ENCODE data around the gene DCUN1D4.
"Not testable (repeated sequence)": the region's sequence is repeated elsewhere in the genome, so short reads cannot be mapped to it uniquely, and the experiment has no call there.

GRCh38 chr4:51893402-51893801 is 50.4 kb downstream of the DCUN1D4 start:
- TF ChIP-seq CTCF (IDR thresholded peaks at IDR 0.05; ENCODE audit: poor library complexity); EZH2 (IDR thresholded peaks at IDR 0.05; ENCODE audit: borderline replicate concordance): not testable (repeated sequence)

All from hepatocyte (in vitro differentiated cells).